Neural progenitor cell (in vitro differentiated cells): ENCODE results near the gene MYO10. TPM values are rescaled to one million over a fixed set of nuclear protein-coding genes. Genes with fewer than 3 reads are reported as not detected.

Experiments used
- DNase-seq: peaks from one replicate; pipeline ENCODE4 v3.0.0-alpha.2; 2016; ENCODE audit warnings: low spot score
- H2AFZ ChIP-seq: fragments of 200-600 bp; sonication (generic); replicated peaks from 2 replicates; pipeline ENCODE4 v1.6.1; 2016; ENCODE audit warnings: antibody characterized with exemption
- H3F3A ChIP-seq: fragments of 200-600 bp; sonication (generic); 2 replicates; pipeline ENCODE4 v1.6.1; 2016; ENCODE audit warnings: antibody characterized with exemption, low read depth
- H3K27ac ChIP-seq: fragments of 200-600 bp; sonication (generic); 2 replicates; pipeline ENCODE4 v1.5.1; 2016; ENCODE audit warnings: mild to moderate bottlenecking
- H3K27me3 ChIP-seq: fragments of 200-600 bp; sonication (generic); 2 replicates; pipeline ENCODE4 v1.6.1; 2016; ENCODE audit warnings: mild to moderate bottlenecking, moderate library complexity
- H3K36me3 ChIP-seq: fragments of 200-600 bp; sonication (generic); 2 replicates; pipeline ENCODE4 v1.5.1; 2016
- H3K4me1 ChIP-seq: fragments of 200-600 bp; sonication (generic); 2 replicates; pipeline ENCODE4 v1.6.1; 2016; ENCODE audit warnings: mixed run types
- H3K4me2 ChIP-seq: fragments of 200-600 bp; sonication (generic); 2 replicates; pipeline ENCODE4 v1.6.1; 2016
- H3K4me3 ChIP-seq: fragments of 200-600 bp; sonication (generic); 2 replicates; pipeline ENCODE4 v1.5.1; 2016
- H3K79me2 ChIP-seq: fragments of 200-600 bp; sonication (generic); 2 replicates; pipeline ENCODE4 v1.6.1; 2016; ENCODE audit warnings: low read depth
- H3K9ac ChIP-seq: fragments of 200-600 bp; sonication (generic); 2 replicates; pipeline ENCODE4 v1.6.1; 2016
- H3K9me3 ChIP-seq: fragments of 200-600 bp; sonication (generic); 2 replicates; pipeline ENCODE4 v1.5.1; 2016; ENCODE audit warnings: low read depth
- H4K20me1 ChIP-seq: fragments of 200-600 bp; sonication (generic); 2 replicates; pipeline ENCODE4 v1.6.1; 2016; ENCODE audit warnings: low read depth
- H3K27ac Mint-ChIP-seq: 3 replicates; pipeline ENCODE4 v1.8.0; 2021; ENCODE audit warnings: mixed read lengths
- H3K27me3 Mint-ChIP-seq: 2 replicates; pipeline ENCODE4 v1.8.0; 2022; ENCODE audit warnings: low read depth, mild to moderate bottlenecking, inconsistent platforms, moderate library complexity, mixed read lengths; ENCODE audit not compliant: insufficient read depth
- H3K36me3 Mint-ChIP-seq: 3 replicates; pipeline ENCODE4 v1.8.0; 2021; ENCODE audit warnings: mixed read lengths
- H3K4me1 Mint-ChIP-seq: 3 replicates; pipeline ENCODE4 v1.8.0; 2021; ENCODE audit warnings: mixed read lengths
- H3K4me3 Mint-ChIP-seq: 3 replicates; pipeline ENCODE4 v1.8.0; 2021; ENCODE audit warnings: mild to moderate bottlenecking, moderate library complexity, mixed read lengths
- H3K9me3 Mint-ChIP-seq: 3 replicates; pipeline ENCODE4 v1.8.0; 2020; ENCODE audit warnings: mixed read lengths
- CTCF ChIP-seq: fragments of 200-600 bp; sonication (generic); IDR thresholded peaks from 2 replicates; pipeline ENCODE4 v1.5.1; 2017; ENCODE audit warnings: antibody characterized with exemption, mild to moderate bottlenecking
- EZH2 ChIP-seq: fragments of 200-600 bp; sonication (generic); IDR thresholded peaks from 2 replicates; pipeline ENCODE4 v1.6.1; 2017; ENCODE audit warnings: antibody characterized with exemption, mild to moderate bottlenecking, moderate library complexity
- EZH2phosphoT487 ChIP-seq: fragments of 200-600 bp; sonication (generic); IDR thresholded peaks from 2 replicates; pipeline ENCODE4 v1.6.1; 2017; ENCODE audit warnings: antibody characterized with exemption
- total RNA-seq: library from RNA; depleted of rRNA; stranded (reverse); fragments of >200 nt; gene quantifications from 2 replicates; pipeline ENCODE4 v1.2.3, GENCODE V29; 2015; ENCODE audit warnings: low replicate concordance

The MYO10 gene
- total RNA-seq, 1 donor from 2014 or later: 39.1 TPM

DNA sequence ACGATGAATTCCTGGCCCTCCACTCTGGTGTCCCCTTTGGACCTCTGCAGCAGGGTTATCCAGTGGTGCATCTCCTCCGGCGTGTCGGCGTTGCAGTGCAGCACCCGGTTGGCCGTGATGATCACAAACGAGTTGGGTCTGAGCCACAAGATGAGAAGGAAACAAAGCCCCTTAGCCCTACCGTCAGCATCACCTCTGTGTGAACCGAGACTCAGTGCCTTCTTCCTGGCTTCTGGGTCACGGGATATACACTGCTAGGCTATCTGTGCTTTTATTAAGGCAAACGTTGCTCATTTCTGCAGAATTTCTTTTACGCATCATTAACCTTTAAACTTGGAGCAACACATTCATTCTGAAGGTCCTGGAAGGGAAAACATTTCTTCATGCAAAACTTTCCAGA lies 254.2 kb downstream of the MYO10 start:
- Mint-ChIP-seq H3K27me3 (peaks cover 3% of the 10 kb centered on the region), H3K4me3 (no peak overlapping the region), H3K36me3 (peaks cover 55% of the 10 kb centered on the region), H3K9me3 (no peaks in the 10 kb centered on the region), H3K27ac (peak overlapping the region; percentile 37), H3K4me1 (peaks cover 7% of the 10 kb centered on the region)
- H3K4me1 ChIP-seq: no peaks in the 10 kb centered on the region
- H2AFZ ChIP-seq: no peak overlapping the region
- no peaks in the 10 kb centered on the region for H3K27me3 ChIP-seq
- H3K4me2 ChIP-seq: no peak overlapping the region
- TF ChIP-seq CTCF (no peak), EZH2phosphoT487 (no peak), EZH2 (no peak)
- DNase-seq: no peak
- peaks cover 8% of the 10 kb centered on the region for H3K36me3 ChIP-seq
- H3K79me2 ChIP-seq: no peaks in the 10 kb centered on the region
- no peaks in the 10 kb centered on the region for H3F3A ChIP-seq
- no peaks in the 10 kb centered on the region for H3K9me3 ChIP-seq
- H4K20me1 ChIP-seq: no peaks in the 10 kb centered on the region
- H3K27ac ChIP-seq: no peak overlapping the region
- no peak overlapping the region for H3K4me3 ChIP-seq
- H3K9ac ChIP-seq: no peak overlapping the region

- Histone ChIP-seq H2AFZ (no peak overlapping the region), H3K27me3 (no peaks in the 10 kb centered on the region), H3K4me2 (no peak overlapping the region), H3K9me3 (no peaks in the 10 kb centered on the region), H3K36me3 (peaks cover 20% of the 10 kb centered on the region), H3K9ac (no peak overlapping the region), H3K27ac (no peak overlapping the region), H3K4me3 (no peak overlapping the region), H3F3A (no peaks in the 10 kb centered on the region), H3K4me1 (no peaks in the 10 kb centered on the region), H4K20me1 (no peaks in the 10 kb centered on the region), H3K79me2 (no peaks in the 10 kb centered on the region)
- DNase-seq: peak; percentile 35
- Mint-ChIP-seq H3K9me3 (no peaks in the 10 kb centered on the region), H3K27ac (no peak overlapping the region), H3K36me3 (peaks cover 60% of the 10 kb centered on the region), H3K4me3 (no peak overlapping the region), H3K4me1 (peaks cover 7% of the 10 kb centered on the region), H3K27me3 (peaks cover 3% of the 10 kb centered on the region)
- TF ChIP-seq CTCF (peak; percentile 47), EZH2phosphoT487 (no peak), EZH2 (no peak)
Measured at GRCh38 chr5:16679863-16680262, 256.2 kb downstream of the MYO10 start.

DNA sequence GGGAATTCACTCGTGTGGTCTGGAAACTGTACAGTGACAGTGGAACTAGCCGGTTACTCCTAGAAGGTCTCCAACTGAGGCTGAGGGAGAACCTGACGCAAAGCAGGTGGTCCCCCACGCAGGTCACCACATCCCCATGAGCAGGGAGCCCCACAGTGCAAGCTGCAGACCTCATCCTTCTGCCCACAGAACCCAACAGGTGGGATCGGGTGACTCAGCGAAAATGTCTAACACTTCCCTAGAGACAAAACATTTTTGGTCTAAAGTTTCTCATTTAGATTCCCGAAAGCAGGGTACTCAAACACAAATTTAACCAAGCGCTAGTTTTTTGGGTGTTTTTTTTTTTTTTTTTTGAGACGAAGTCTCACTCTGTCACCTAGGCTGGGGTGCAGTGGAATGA lies 256.9 kb downstream of the MYO10 start:
- H3K36me3 Mint-ChIP-seq: peaks cover 59% of the 10 kb centered on the region
- no peak overlapping the region for H3K4me2 ChIP-seq
- H3K27ac Mint-ChIP-seq: no peak overlapping the region
- H3K9me3 Mint-ChIP-seq: no peaks in the 10 kb centered on the region
- no peaks in the 10 kb centered on the region for H3K9me3 ChIP-seq
- no peaks in the 10 kb centered on the region for H3K27me3 ChIP-seq
- DNase-seq: no peak
- H2AFZ ChIP-seq: no peak overlapping the region
- TF ChIP-seq EZH2 (no peak), CTCF (no peak), EZH2phosphoT487 (no peak)
- no peaks in the 10 kb centered on the region for H3K79me2 ChIP-seq
- H3K4me3 Mint-ChIP-seq: no peak overlapping the region
- H4K20me1 ChIP-seq: no peaks in the 10 kb centered on the region
- peaks cover 7% of the 10 kb centered on the region for H3K4me1 Mint-ChIP-seq
- peaks cover 3% of the 10 kb centered on the region for H3K27me3 Mint-ChIP-seq
- H3K36me3 ChIP-seq: peaks cover 20% of the 10 kb centered on the region
- no peaks in the 10 kb centered on the region for H3F3A ChIP-seq
- H3K9ac ChIP-seq: no peak overlapping the region
- no peak overlapping the region for H3K27ac ChIP-seq
- no peak overlapping the region for H3K4me3 ChIP-seq
- no peaks in the 10 kb centered on the region for H3K4me1 ChIP-seq

GRCh38 chr5:16675806-16676205 lies 260.3 kb downstream of the MYO10 start:
- no peak overlapping the region for H2AFZ ChIP-seq
- H3K27me3 ChIP-seq: no peaks in the 10 kb centered on the region
- no peaks in the 10 kb centered on the region for H3F3A ChIP-seq
- Mint-ChIP-seq H3K27me3 (peaks cover 3% of the 10 kb centered on the region), H3K9me3 (no peaks in the 10 kb centered on the region), H3K4me3 (no peak overlapping the region), H3K4me1 (no peaks in the 10 kb centered on the region), H3K36me3 (peaks cover 49% of the 10 kb centered on the region), H3K27ac (no peak overlapping the region)
- H3K36me3 ChIP-seq: peaks cover 26% of the 10 kb centered on the region
- DNase-seq: no peak
- H3K9me3 ChIP-seq: no peaks in the 10 kb centered on the region
- no peaks in the 10 kb centered on the region for H3K4me1 ChIP-seq
- no peaks in the 10 kb centered on the region for H3K79me2 ChIP-seq
- no peaks in the 10 kb centered on the region for H4K20me1 ChIP-seq
- H3K27ac ChIP-seq: no peak overlapping the region
- no peak overlapping the region for H3K4me2 ChIP-seq
- TF ChIP-seq EZH2 (no peak), EZH2phosphoT487 (no peak), CTCF (no peak)
- no peak overlapping the region for H3K4me3 ChIP-seq
- no peak overlapping the region for H3K9ac ChIP-seq
